Loucy (cell line): ENCODE data around the gene PDGFA.

Experiments
- H2AFZ ChIP-seq: fragments of 200-600 bp; sonication (generic); 2 replicates; pipeline ENCODE4 v1.6.0; 2016; ENCODE audit warnings: antibody characterized with exemption, mild to moderate bottlenecking, low read length, moderate library complexity
- H3F3A ChIP-seq: fragments of 200-600 bp; 2 replicates; pipeline ENCODE4 v1.6.0; 2016; ENCODE audit warnings: antibody characterized with exemption, low read depth, mild to moderate bottlenecking
- H3K27me3 ChIP-seq: fragments of 200-600 bp; sonication (generic); 2 replicates; pipeline ENCODE4 v1.6.1; 2014; ENCODE audit warnings: low read length, mild to moderate bottlenecking; ENCODE audit not compliant: insufficient read depth, poor library complexity, severe bottlenecking
- H3K36me3 ChIP-seq: fragments of 200-600 bp; sonication (generic); 2 replicates; pipeline ENCODE4 v1.6.1; 2016; ENCODE audit warnings: low read length; ENCODE audit not compliant: insufficient read depth
- H3K4me1 ChIP-seq: fragments of 200-600 bp; sonication (generic); 2 replicates; pipeline ENCODE4 v1.5.1; 2014; ENCODE audit warnings: low read length, mild to moderate bottlenecking; ENCODE audit not compliant: insufficient read depth, poor library complexity, severe bottlenecking
- H3K4me2 ChIP-seq: fragments of 200-600 bp; sonication (generic); 2 replicates; pipeline ENCODE4 v1.6.0; 2014; ENCODE audit warnings: antibody characterized with exemption, low read length, low read depth, mild to moderate bottlenecking; ENCODE audit not compliant: poor library complexity, severe bottlenecking
- H3K4me3 ChIP-seq: fragments of 200-600 bp; sonication (generic); 2 replicates; pipeline ENCODE4 v1.5.1; 2014; ENCODE audit warnings: low read length, mild to moderate bottlenecking, mixed read lengths; ENCODE audit not compliant: poor library complexity, severe bottlenecking
- H3K79me2 ChIP-seq: fragments of 200-600 bp; sonication (generic); 2 replicates; pipeline ENCODE4 v1.6.1; 2014; ENCODE audit warnings: low read length; ENCODE audit not compliant: insufficient read depth
- H3K9ac ChIP-seq: fragments of 200-600 bp; sonication (generic); 2 replicates; pipeline ENCODE4 v1.6.0; 2014; ENCODE audit warnings: mild to moderate bottlenecking, low read depth, low read length, moderate library complexity; ENCODE audit not compliant: poor library complexity, severe bottlenecking
- H3K9me2 ChIP-seq: fragments of 200-600 bp; sonication (generic); replicated peaks from 2 replicates; pipeline ENCODE4 v1.6.1; 2016; ENCODE audit warnings: low read depth, low read length, mixed read lengths
- H3K9me3 ChIP-seq: fragments of 200-600 bp; sonication (generic); 2 replicates; pipeline ENCODE4 v1.6.1; 2014; ENCODE audit warnings: mild to moderate bottlenecking, antibody characterized with exemption, low read length, low read depth; ENCODE audit not compliant: insufficient read depth
- H4K20me1 ChIP-seq: fragments of 200-600 bp; sonication (generic); 2 replicates; pipeline ENCODE4 v1.6.0; 2014; ENCODE audit warnings: antibody characterized with exemption, low read length, mild to moderate bottlenecking; ENCODE audit not compliant: insufficient read depth, poor library complexity, severe bottlenecking
- EZH2phosphoT487 ChIP-seq: fragments of 200-600 bp; IDR thresholded peaks from 2 replicates; pipeline ENCODE4 v1.6.1; 2018; ENCODE audit warnings: antibody characterized with exemption, mild to moderate bottlenecking, moderate library complexity, borderline replicate concordance
- TF ChIP-seq, protein P1 (sequence below): fragments of 200-600 bp; sonication (generic); conservative IDR thresholded peaks from 2 replicates; pipeline ENCODE4 v1.5.1; 2014; ENCODE audit warnings: mild to moderate bottlenecking, antibody characterized with exemption, low read length

Gene PDGFA

DNA sequence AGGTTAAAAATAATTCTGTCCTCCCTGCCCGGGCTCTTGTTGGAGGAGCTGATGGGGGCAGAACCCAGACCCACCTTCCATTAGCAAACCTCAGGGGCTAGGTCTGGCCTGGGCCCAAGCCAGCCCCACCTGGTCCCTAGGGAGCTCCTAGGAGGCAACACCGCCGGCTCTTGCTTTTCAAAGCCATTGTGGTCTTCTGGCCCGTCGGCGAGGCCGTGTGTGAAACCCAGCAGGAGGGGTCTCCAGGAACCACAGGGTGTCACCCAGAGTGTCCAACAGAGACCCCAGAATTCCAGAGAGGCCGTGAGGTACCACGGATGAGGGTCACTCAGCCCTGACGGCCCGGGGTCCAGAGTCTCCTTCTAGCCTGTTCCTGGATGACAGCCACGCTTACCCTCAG lies 16.6 kb upstream of the PDGFA start:
- Histone ChIP-seq H3K79me2 (no peaks in the 10 kb centered on the region), H3K9me2 (no peaks in the 10 kb centered on the region), H3K4me1 (no peaks in the 10 kb centered on the region), H2AFZ (no peak overlapping the region), H3F3A (no peaks in the 10 kb centered on the region), H3K9me3 (peaks cover 8% of the 10 kb centered on the region; the same call in 1 of the 2 replicates), H3K9ac (no peak overlapping the region), H4K20me1 (no peaks in the 10 kb centered on the region), H3K4me3 (no peak overlapping the region), H3K27me3 (no peaks in the 10 kb centered on the region), H3K4me2 (no peak overlapping the region), H3K36me3 (no peaks in the 10 kb centered on the region)
- TF ChIP-seq, protein P1, sequence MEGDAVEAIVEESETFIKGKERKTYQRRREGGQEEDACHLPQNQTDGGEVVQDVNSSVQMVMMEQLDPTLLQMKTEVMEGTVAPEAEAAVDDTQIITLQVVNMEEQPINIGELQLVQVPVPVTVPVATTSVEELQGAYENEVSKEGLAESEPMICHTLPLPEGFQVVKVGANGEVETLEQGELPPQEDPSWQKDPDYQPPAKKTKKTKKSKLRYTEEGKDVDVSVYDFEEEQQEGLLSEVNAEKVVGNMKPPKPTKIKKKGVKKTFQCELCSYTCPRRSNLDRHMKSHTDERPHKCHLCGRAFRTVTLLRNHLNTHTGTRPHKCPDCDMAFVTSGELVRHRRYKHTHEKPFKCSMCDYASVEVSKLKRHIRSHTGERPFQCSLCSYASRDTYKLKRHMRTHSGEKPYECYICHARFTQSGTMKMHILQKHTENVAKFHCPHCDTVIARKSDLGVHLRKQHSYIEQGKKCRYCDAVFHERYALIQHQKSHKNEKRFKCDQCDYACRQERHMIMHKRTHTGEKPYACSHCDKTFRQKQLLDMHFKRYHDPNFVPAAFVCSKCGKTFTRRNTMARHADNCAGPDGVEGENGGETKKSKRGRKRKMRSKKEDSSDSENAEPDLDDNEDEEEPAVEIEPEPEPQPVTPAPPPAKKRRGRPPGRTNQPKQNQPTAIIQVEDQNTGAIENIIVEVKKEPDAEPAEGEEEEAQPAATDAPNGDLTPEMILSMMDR, result no peak

- no peaks in the 10 kb centered on the region for H3F3A ChIP-seq
- no peak overlapping the region for H3K4me3 ChIP-seq
- no peak overlapping the region for H2AFZ ChIP-seq
- H3K9ac ChIP-seq, result no peak overlapping the region
- TF ChIP-seq, protein P1, result no peak
- TF ChIP-seq EZH2phosphoT487, result no peak
- no peaks in the 10 kb centered on the region for H3K36me3 ChIP-seq
- no peaks in the 10 kb centered on the region for H3K79me2 ChIP-seq
- H3K9me2 ChIP-seq, result no peaks in the 10 kb centered on the region
- no peaks in the 10 kb centered on the region for H3K27me3 ChIP-seq
- no peaks in the 10 kb centered on the region for H4K20me1 ChIP-seq
- no peak overlapping the region for H3K4me2 ChIP-seq
- H3K9me3 ChIP-seq, result peaks cover 8% of the 10 kb centered on the region; the same call in 1 of the 2 replicates
- no peaks in the 10 kb centered on the region for H3K4me1 ChIP-seq
Observed at GRCh38 chr7:534959-535358, 15.3 kb upstream of the PDGFA start.

DNA sequence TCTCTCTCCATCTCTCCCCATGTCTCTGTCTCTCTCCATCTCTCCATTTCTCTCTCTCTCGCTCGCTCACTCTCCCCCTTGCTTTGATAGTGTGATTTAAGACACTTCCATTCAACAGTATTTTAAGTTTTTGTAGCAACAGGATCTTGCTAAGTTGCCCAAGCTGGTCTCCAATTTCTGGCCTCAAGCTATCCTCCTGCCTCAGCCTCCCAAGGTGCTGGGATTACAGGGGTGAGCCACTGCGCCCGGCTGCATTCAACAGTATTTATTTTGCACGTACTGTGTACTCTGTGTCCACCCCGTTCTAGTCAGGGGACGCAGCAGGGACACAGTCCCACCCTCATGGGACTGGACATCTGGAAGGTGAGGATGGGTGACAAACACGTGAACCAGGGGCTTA lies 14.4 kb upstream of the PDGFA start:
- H2AFZ ChIP-seq, result no peak overlapping the region
- H3K4me1 ChIP-seq, result no peaks in the 10 kb centered on the region
- no peaks in the 10 kb centered on the region for H3K9me2 ChIP-seq
- H3K36me3 ChIP-seq, result no peaks in the 10 kb centered on the region
- H3F3A ChIP-seq, result no peaks in the 10 kb centered on the region
- H3K9me3 ChIP-seq, result peaks cover 8% of the 10 kb centered on the region; the same call in 1 of the 2 replicates
- no peaks in the 10 kb centered on the region for H3K27me3 ChIP-seq
- H4K20me1 ChIP-seq, result no peaks in the 10 kb centered on the region
- no peak for TF ChIP-seq EZH2phosphoT487
- TF ChIP-seq, protein P1, result no peak
- no peak overlapping the region for H3K4me2 ChIP-seq
- H3K4me3 ChIP-seq, result no peak overlapping the region
- H3K9ac ChIP-seq, result no peak overlapping the region
- H3K79me2 ChIP-seq, result no peaks in the 10 kb centered on the region
